Mesodermal cell (in vitro differentiated cells): ENCODE data around the gene CCDC167.

Source experiments
- H3K27ac ChIP-seq: 2 replicates; pipeline ENCODE4 v1.7.0; 2013; ENCODE audit warnings: mild to moderate bottlenecking, low read depth, low read length, moderate library complexity; ENCODE audit not compliant: severe bottlenecking
- H3K36me3 ChIP-seq: 2 replicates; pipeline ENCODE4 v1.7.1; 2013; ENCODE audit warnings: mild to moderate bottlenecking, low read length, moderate library complexity; ENCODE audit not compliant: control insufficient read depth, insufficient read depth
- H3K4me1 ChIP-seq: one replicate; pipeline ENCODE4 v1.7.1; 2013; ENCODE audit warnings: mild to moderate bottlenecking, low read length; ENCODE audit not compliant: insufficient read depth, control insufficient read depth, poor library complexity, severe bottlenecking
- H3K4me3 ChIP-seq: 2 replicates; pipeline ENCODE4 v1.7.0; 2013; ENCODE audit warnings: low read length, control low read depth, mild to moderate bottlenecking; ENCODE audit not compliant: insufficient read depth, poor library complexity, severe bottlenecking; ENCODE audit errors: extremely low read depth
- H3K9me3 ChIP-seq: 2 replicates; pipeline ENCODE4 v1.7.1; 2013; ENCODE audit warnings: mild to moderate bottlenecking, low read length, moderate library complexity; ENCODE audit not compliant: control insufficient read depth
- WGBS, 2 experiments: methylation state at CpG; one replicate each; pipeline ENCODE4 v1.1.5; 2013; ENCODE audit warnings: missing lambda C conversion rate in 2 of 2; ENCODE audit not compliant: insufficient coverage in 2 of 2; 5-methylcytosine and 5-hydroxymethylcytosine counted together

Gene CCDC167

DNA sequence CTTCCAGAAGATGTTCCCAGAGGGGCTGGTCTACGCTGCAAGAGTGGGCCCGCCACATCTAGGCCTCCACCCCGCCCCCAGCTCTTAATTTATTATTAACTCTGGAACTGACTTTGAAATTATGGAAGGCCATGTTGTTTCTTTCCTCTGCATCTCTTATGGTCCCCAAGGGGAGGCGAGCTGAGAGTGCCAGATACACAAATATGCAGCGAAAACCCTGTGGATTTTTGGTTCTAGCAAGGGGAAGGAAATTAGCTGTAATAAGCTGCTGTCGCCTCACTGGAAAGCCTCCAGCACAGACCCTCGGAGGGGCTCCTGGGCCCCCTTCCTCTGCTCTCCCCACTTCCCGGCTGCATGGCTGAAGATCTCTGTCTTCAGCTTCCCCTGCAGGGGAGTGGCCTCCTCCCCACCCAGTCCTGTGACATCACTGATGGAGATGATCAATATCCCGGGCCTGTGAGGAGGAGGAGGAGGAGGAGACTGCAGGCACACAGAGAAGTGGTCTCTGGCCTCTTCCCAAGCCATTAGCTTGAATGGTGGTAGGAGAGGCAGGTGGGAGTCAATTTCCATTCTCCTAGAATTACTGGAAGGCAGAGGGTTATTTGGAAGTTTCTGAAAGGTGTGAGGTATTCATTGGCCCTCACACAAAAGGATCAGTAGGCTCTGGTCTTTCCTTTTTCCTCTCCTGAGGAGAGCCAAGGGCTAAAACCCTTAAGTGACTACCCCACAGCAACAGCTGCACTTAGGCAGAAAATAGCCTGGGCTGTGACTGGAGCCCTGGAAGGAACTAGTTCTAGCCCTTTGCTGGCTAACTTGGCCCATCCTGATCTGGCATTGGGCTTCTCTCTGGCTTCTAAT lies 39.7 kb upstream of the CCDC167 start:
- H3K4me3 ChIP-seq, result no peak overlapping the region
- H3K4me1 ChIP-seq, result peaks cover 15% of the 10 kb centered on the region
- H3K27ac ChIP-seq, result no peak overlapping the region
- H3K9me3 ChIP-seq, result no peaks in the 10 kb centered on the region
- no peaks in the 10 kb centered on the region for H3K36me3 ChIP-seq
- 82 to 89% methylated on average over 3 to 7 of the region's 9 CpGs for WGBS, 2 experiments

- no peak overlapping the region for H3K4me3 ChIP-seq
- 74 to 76% methylated on average over 4 to 6 of the region's 6 CpGs for WGBS, 2 experiments
- no peaks in the 10 kb centered on the region for H3K9me3 ChIP-seq
- no peaks in the 10 kb centered on the region for H3K36me3 ChIP-seq
- H3K27ac ChIP-seq, result no peak overlapping the region
- peaks cover 15% of the 10 kb centered on the region for H3K4me1 ChIP-seq
Observed at GRCh38 chr6:37538107-37538506, 38.4 kb upstream of the CCDC167 start.

DNA sequence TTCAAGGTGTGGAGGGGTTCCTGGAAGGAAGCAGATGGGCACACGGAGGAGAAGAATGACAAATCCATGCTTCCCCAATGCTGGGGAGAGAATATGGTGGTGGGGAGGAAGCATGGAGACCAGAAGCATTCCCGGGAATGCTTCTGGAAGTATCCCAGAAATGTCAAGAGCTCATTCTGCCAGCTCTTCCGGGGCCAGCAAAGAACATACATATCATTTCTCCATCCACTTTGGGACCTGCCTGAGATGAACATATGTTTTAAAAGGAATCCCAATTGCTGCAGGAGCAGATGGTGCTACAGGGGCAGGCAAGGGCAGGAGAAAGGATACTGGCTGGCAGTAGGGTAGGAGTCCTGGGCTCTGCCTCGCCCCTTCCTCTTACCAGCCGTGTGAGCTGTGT lies 37.9 kb upstream of the CCDC167 start:
- H3K4me1 ChIP-seq, result peaks cover 15% of the 10 kb centered on the region

GRCh38 chr6:37536491-37537190 lies 36.9 kb upstream of the CCDC167 start:
- peaks cover 15% of the 10 kb centered on the region for H3K4me1 ChIP-seq
- H3K4me3 ChIP-seq, result peak overlapping the region; percentile 21
- no peaks in the 10 kb centered on the region for H3K9me3 ChIP-seq
- WGBS, 2 experiments, result 5 to 10% methylated on average over 29 to 31 of the region's 37 CpGs
- no peak overlapping the region for H3K27ac ChIP-seq
- no peaks in the 10 kb centered on the region for H3K36me3 ChIP-seq

More for the DNA sequence above, 37.9 kb upstream of the CCDC167 start:
- Histone ChIP-seq H3K9me3 (no peaks in the 10 kb centered on the region), H3K36me3 (no peaks in the 10 kb centered on the region), H3K4me3 (no peak overlapping the region), H3K27ac (no peak overlapping the region)
- WGBS, 2 experiments, result 83 to 90% methylated on average over 3 of the region's 5 CpGs

DNA sequence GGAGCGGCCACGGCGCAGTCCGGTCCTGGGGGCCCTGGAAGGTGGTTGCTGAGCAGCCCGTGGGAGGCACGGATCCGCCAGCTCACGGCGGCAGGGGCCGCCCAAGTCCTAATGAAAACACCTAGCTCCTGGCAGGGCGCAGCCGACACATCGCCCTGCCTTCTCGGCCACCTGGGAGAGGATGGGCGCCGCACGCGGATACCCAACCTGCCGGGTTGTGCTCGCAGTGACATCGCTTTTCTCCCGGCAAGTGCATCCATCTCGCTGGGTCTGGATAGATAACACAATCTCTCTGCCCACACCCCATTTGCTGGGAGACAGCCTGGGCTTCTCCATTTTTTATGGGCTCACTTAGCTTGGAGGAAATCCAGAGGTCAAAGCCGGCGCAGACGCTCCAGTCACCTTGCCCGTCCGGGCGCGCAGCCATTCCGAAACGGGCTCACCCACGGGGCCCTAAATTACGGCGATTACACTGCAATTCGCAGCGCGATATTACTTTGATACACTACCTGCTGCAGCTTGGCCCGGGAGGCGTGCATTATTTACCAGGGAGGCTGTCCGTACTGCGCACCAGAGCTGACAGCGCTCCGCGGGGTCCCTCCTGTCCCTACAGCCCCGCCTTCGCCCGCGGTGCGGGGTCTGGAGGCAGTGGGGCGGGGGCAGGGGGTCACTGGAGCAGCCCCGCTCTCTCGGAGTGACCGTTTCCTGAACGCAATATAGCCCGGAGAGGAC lies 36.2 kb upstream of the CCDC167 start:
- Histone ChIP-seq H3K4me3 (peak overlapping the region; percentile 21), H3K27ac (no peak overlapping the region), H3K4me1 (peaks cover 15% of the 10 kb centered on the region), H3K36me3 (no peaks in the 10 kb centered on the region), H3K9me3 (no peaks in the 10 kb centered on the region)
- 1% methylated on average over 52 to 55 of the region's 56 CpGs for WGBS, 2 experiments

GRCh38 chr6:37535428-37535758 lies 35.7 kb upstream of the CCDC167 start:
- H3K36me3 ChIP-seq, result no peaks in the 10 kb centered on the region
- peaks cover 15% of the 10 kb centered on the region for H3K4me1 ChIP-seq
- no peak overlapping the region for H3K27ac ChIP-seq
- peak overlapping the region; percentile 21 for H3K4me3 ChIP-seq
- no peaks in the 10 kb centered on the region for H3K9me3 ChIP-seq
- WGBS, 2 experiments, result 17 to 24% methylated on average over 3 of the region's 5 CpGs

GRCh38 chr6:37534893-37535292 lies 35.2 kb upstream of the CCDC167 start:
- H3K9me3 ChIP-seq, result no peaks in the 10 kb centered on the region
- no peak overlapping the region for H3K27ac ChIP-seq
- H3K4me3 ChIP-seq, result no peak overlapping the region
- H3K4me1 ChIP-seq, result peaks cover 15% of the 10 kb centered on the region
- no peaks in the 10 kb centered on the region for H3K36me3 ChIP-seq
- WGBS, 2 experiments, result 60 to 68% methylated on average over 2 of the region's 2 CpGs

- Histone ChIP-seq H3K27ac (no peak overlapping the region), H3K4me1 (peaks cover 7% of the 10 kb centered on the region), H3K36me3 (no peaks in the 10 kb centered on the region), H3K4me3 (no peak overlapping the region), H3K9me3 (no peaks in the 10 kb centered on the region)
- WGBS, 2 experiments, result 100% methylated on average over 1 of the region's 3 CpGs; no CpG with 5 or more reads in 1 of the 2 experiments
Observed at GRCh38 chr6:37532122-37532521, 32.4 kb upstream of the CCDC167 start.

GRCh38 chr6:37531437-37532036 lies 31.8 kb upstream of the CCDC167 start:
- Histone ChIP-seq H3K4me1 (peaks cover under 1% of the 10 kb centered on the region), H3K4me3 (no peak overlapping the region), H3K36me3 (no peaks in the 10 kb centered on the region), H3K9me3 (no peaks in the 10 kb centered on the region), H3K27ac (no peak overlapping the region)
- 84 to 90% methylated on average over 5 of the region's 5 CpGs for WGBS, 2 experiments

DNA sequence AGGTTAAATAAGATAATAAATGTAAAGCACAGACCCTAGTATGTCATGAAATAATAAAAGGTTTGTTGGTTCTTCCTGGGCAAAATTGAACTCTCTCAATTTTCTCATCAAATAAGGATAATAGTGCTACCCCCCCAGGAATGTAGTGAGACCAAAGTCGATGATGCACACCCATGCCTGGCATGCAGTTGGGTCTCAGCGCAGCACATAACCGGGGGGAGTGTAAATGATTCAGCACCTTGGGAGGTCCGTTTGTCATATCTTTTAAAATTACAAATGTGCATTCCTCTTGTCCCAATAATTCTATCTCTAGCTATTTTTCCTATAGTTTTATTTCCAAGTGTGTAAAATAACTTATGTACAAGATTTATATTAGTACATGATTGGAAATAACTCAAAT lies 31.3 kb upstream of the CCDC167 start:
- WGBS, 2 experiments, result 90 to 100% methylated on average over 2 to 3 of the region's 4 CpGs
- no peaks in the 10 kb centered on the region for H3K9me3 ChIP-seq

More for the DNA sequence above, 31.3 kb upstream of the CCDC167 start:
- Histone ChIP-seq H3K4me1 (no peaks in the 10 kb centered on the region), H3K36me3 (no peaks in the 10 kb centered on the region), H3K27ac (no peak overlapping the region), H3K4me3 (no peak overlapping the region)
